HepG2 (cell line): ENCODE data around the gene PPHLN1. TPM values are rescaled to one million over a fixed set of nuclear protein-coding genes. Genes with fewer than 3 reads are reported as not detected.

ENCODE experiments used
- ATAC-seq: fragments of 200-7000 bp; cut with Tn5 transposase; 3 replicates; pipeline ENCODE4 v1.9.1; 2020; ENCODE audit warnings: mild to moderate bottlenecking, moderate library complexity
- BruUV-seq: library from RNA; stranded (reverse); fragments of 400-500 nt; replicated peaks from 2 replicates; lab custom pipeline; 2021; lab: Mats Ljungman, UMichigan
- CTCF ChIA-PET: fragments of 300-600 bp; formaldehyde crosslinking; extraction: SDS; loops from one replicate; lab custom pipeline; 2021; ENCODE audit warnings: low total read pairs, inconsistent platforms, low intra/inter-chr PET ratio; lab: Yijun Ruan, JAX
- POLR2A ChIA-PET: fragments of 350-600 bp; sonication (Branson Sonifier 250); formaldehyde crosslinking; loops from one replicate; lab custom pipeline; 2020; ENCODE audit warnings: antibody characterized with exemption, inconsistent platforms; lab: Yijun Ruan, JAX
- DNase-seq: peaks from one replicate; pipeline ENCODE4 v3.0.0-alpha.2; 2015; ENCODE audit warnings: low spot score
- FAIRE-seq: peaks from 3 replicates; lab custom pipeline; 2011; peaks lifted over from hg19 to GRCh38; lab: Jason Lieb, UNC
- H2AFZ ChIP-seq: one replicate; pipeline ENCODE4 v1.6.1; 2011; ENCODE audit warnings: low read length, inconsistent platforms
- H3K27ac ChIP-seq: fragments of 300-600 bp; 3 replicates; pipeline ENCODE4 v1.8.0; 2011; ENCODE audit warnings: mixed run types, mild to moderate bottlenecking, mixed read lengths, low read length, inconsistent platforms; ENCODE audit not compliant: insufficient read depth; ENCODE audit errors: extremely low read length
- H3K27me3 ChIP-seq, 2 experiments: fragments of 200-600 bp in 1 of 2; 2 replicates in 1 of 2; 3 replicates in 1 of 2; pipeline versions ENCODE4 v1.6.0 to v1.8.0; 2011; ENCODE audit warnings: low read length in 2 of 2, mild to moderate bottlenecking in 2 of 2, moderate library complexity in 2 of 2, inconsistent platforms in 1 of 2; ENCODE audit not compliant: insufficient read depth in 2 of 2, control insufficient read depth in 1 of 2
- H3K36me3 ChIP-seq, 2 experiments: fragments of 200-600 bp in 1 of 2; replicated peaks in 1 of 2; 2 replicates in 1 of 2; 3 replicates in 1 of 2; pipeline versions ENCODE4 v1.5.1 to v1.8.0; 2011; ENCODE audit warnings: low read length in 2 of 2, inconsistent platforms in 1 of 2; ENCODE audit not compliant: insufficient read depth in 2 of 2, control insufficient read depth in 1 of 2
- H3K4me1 ChIP-seq: 2 replicates; pipeline ENCODE4 v1.5.1; 2012; ENCODE audit warnings: low read length, inconsistent platforms; ENCODE audit not compliant: insufficient read depth
- H3K4me2 ChIP-seq: 2 replicates; pipeline ENCODE4 v1.6.0; 2011; ENCODE audit warnings: low read depth, low read length, inconsistent platforms
- H3K4me3 ChIP-seq, 3 experiments: fragments of 200-600 bp in 1 of 3; sonication (generic), shearing (Covaris generic) in 1 of 3; replicated peaks in 1 of 3; 2 replicates each; pipeline ENCODE4 v1.5.1; 2011 to 2016; ENCODE audit warnings: low read length in 3 of 3, inconsistent platforms in 2 of 3, low read depth in 2 of 3, mild to moderate bottlenecking in 2 of 3, control low read depth in 1 of 3, mixed read lengths in 1 of 3; ENCODE audit not compliant: insufficient read depth in 1 of 3
- H3K79me2 ChIP-seq: one replicate; pipeline ENCODE4 v1.6.1; 2011; ENCODE audit warnings: low read length, inconsistent platforms; ENCODE audit not compliant: insufficient read depth
- H3K9ac ChIP-seq: 2 replicates; pipeline ENCODE4 v1.6.0; 2011; ENCODE audit warnings: mild to moderate bottlenecking, low read depth, low read length, inconsistent platforms; ENCODE audit not compliant: insufficient read depth
- H3K9me3 ChIP-seq: 2 replicates; pipeline ENCODE4 v1.5.1; 2012; ENCODE audit warnings: mild to moderate bottlenecking, low read length
- H4K20me1 ChIP-seq: 2 replicates; pipeline ENCODE4 v1.6.0; 2011; ENCODE audit warnings: inconsistent platforms, mild to moderate bottlenecking, low read length, moderate library complexity; ENCODE audit not compliant: insufficient read depth
- CEBPB ChIP-seq: IDR thresholded peaks from 2 replicates; pipeline ENCODE4 v1.6.1; 2011; ENCODE audit warnings: low read depth, low read length, improper control_type of control experiment, borderline replicate concordance
- in situ Hi-C: cut with HindIII; loops from 2 replicates; pipeline ENCODE4 v1.10.0; 2017; ENCODE audit warnings: low pct_unique_long_range_greater_than_20kb; ENCODE audit not compliant: extremely low pct_ligation_motif_present
- intact Hi-C: fragments of 100-400 bp; cut with micrococcal nuclease; formaldehyde crosslinking; loops from one replicate; pipeline ENCODE4 v1.10.0; 2022; ENCODE audit not compliant: unreplicated experiment
- polyA plus RNA-seq, 8 experiments: library from polyadenylated mRNA; depleted of rRNA in 3 of 8; stranded (reverse) in 7 of 8; unstranded in 1 of 8; fragments of >200 nt; fragmentation: Illumina TruSeq in 4 of 8; extraction: Trizol in 4 of 8; gene quantifications; 2 replicates each; pipeline versions ENCODE4 v1.2.1 to v1.2.3, GENCODE V29; 2011 to 2016; ENCODE audit warnings: low read depth in 4 of 8, missing spikeins in 1 of 8, mixed read lengths in 1 of 8; ENCODE audit not compliant: insufficient read depth in 1 of 8
- total RNA-seq, 5 experiments: library from RNA; depleted of rRNA; stranded (reverse); fragments of >200 nt; fragmentation: Illumina TruSeq; extraction: Trizol; gene quantifications; 2 replicates each; pipeline ENCODE4 v1.2.3, GENCODE V29; 2016; ENCODE audit warnings: low read depth in 1 of 5
- TF ChIP-seq, protein P1 (sequence below), 2 experiments: sonication (generic) in 1 of 2; formaldehyde crosslinking in 1 of 2; IDR thresholded peaks; 2 replicates each; pipeline versions ENCODE4 v1.4.0 to v1.6.1; 2016 to 2020; ENCODE audit warnings: borderline replicate concordance in 1 of 2, low read depth in 1 of 2, mild to moderate bottlenecking in 1 of 2, missing genetic modification reagents in 1 of 2

Gene PPHLN1
- total and polyA plus RNA-seq, 2 of the 13 experiments (the other 11 are each of a cell fraction or from before 2014, with no cell fraction given), result 43.4 to 66.0 TPM

DNA sequence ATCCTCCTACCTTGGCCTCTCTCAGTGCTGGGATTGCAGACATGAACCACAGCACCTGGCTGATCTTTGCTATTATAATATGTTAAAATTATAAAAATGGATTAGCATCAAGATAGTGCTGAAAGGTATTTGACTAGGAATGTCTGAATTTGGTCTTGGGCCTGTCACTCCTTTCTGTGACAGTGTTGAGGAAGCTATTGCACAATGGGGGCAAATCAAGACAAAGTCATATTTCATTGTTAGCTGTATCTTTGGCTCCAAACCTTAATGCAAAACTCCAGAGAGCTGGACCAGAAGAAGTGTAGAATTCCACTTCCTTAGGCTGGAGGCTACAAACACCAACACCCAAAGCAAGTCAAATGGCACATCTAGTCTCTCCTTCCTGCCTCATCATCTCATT, 42.2 kb upstream of the PPHLN1 start:
- no peak overlapping the region for H3K4me3 ChIP-seq
- no peak for DNase-seq
- CTCF ChIA-PET, result no interaction called here

More for the DNA sequence above, 42.2 kb upstream of the PPHLN1 start:
- H3K4me2 ChIP-seq, result no peak overlapping the region
- FAIRE-seq, result no peak
- TF ChIP-seq, protein P1, sequence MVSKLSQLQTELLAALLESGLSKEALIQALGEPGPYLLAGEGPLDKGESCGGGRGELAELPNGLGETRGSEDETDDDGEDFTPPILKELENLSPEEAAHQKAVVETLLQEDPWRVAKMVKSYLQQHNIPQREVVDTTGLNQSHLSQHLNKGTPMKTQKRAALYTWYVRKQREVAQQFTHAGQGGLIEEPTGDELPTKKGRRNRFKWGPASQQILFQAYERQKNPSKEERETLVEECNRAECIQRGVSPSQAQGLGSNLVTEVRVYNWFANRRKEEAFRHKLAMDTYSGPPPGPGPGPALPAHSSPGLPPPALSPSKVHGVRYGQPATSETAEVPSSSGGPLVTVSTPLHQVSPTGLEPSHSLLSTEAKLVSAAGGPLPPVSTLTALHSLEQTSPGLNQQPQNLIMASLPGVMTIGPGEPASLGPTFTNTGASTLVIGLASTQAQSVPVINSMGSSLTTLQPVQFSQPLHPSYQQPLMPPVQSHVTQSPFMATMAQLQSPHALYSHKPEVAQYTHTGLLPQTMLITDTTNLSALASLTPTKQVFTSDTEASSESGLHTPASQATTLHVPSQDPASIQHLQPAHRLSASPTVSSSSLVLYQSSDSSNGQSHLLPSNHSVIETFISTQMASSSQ (IDR thresholded peaks at IDR 0.05; ENCODE audit: low read depth), result no peak
- TF ChIP-seq, protein P1 (CRISPR knock-in tag; IDR thresholded peaks at IDR 0.05; ENCODE audit: borderline replicate concordance), result no peak
- peak; percentile 56; the same call in 1 of the 2 replicates for TF ChIP-seq CEBPB
- H3K27ac ChIP-seq, result no peak overlapping the region
- BruUV-seq, result no TSS peak
- in situ Hi-C loops (no loop called here), intact Hi-C loops (no loop called here)
- POLR2A ChIA-PET, result no interaction called here
- H3K27me3 ChIP-seq, result 0 out of 5 replicates have a peak, but pooled peaks cover 0 to 3% of the 10 kb centered on the region in 2 experiments
- H3K9ac ChIP-seq, result no peak overlapping the region
- no peak overlapping the region for H2AFZ ChIP-seq
- no peaks in the 10 kb centered on the region for H3K79me2 ChIP-seq
- H3K4me1 ChIP-seq, result peaks cover 16% of the 10 kb centered on the region
- H3K36me3 ChIP-seq, result no peaks in the 10 kb centered on the region
- ATAC-seq, result no peak
- H4K20me1 ChIP-seq, result no peaks in the 10 kb centered on the region
- no peaks in the 10 kb centered on the region for H3K9me3 ChIP-seq
